DND-41 (cell line): ENCODE results near the gene VSX2.

ENCODE experiments used
- ATAC-seq: fragments of 200-7000 bp; cut with Tn5 transposase; 3 replicates; pipeline ENCODE4 v1.9.1; 2021; ENCODE audit warnings: low read depth; ENCODE audit not compliant: insufficient read depth
- DNase-seq: peaks from one replicate; pipeline ENCODE4 v3.0.0-alpha.2; 2020
- H2AFZ ChIP-seq: 2 replicates; pipeline ENCODE4 v1.6.0; 2012; ENCODE audit warnings: low read depth, low read length
- H3K27ac ChIP-seq: 2 replicates; pipeline ENCODE4 v1.5.1; 2012; ENCODE audit warnings: low read length, inconsistent platforms
- H3K27me3 ChIP-seq: fragments of 200-600 bp; sonication (generic); 2 replicates; pipeline ENCODE4 v1.6.0; 2012; ENCODE audit warnings: low read length, mild to moderate bottlenecking, inconsistent platforms; ENCODE audit not compliant: insufficient read depth, poor library complexity
- H3K36me3 ChIP-seq: 2 replicates; pipeline ENCODE4 v1.5.1; 2012; ENCODE audit warnings: low read length, inconsistent platforms; ENCODE audit not compliant: insufficient read depth
- H3K4me1 ChIP-seq: 2 replicates; pipeline ENCODE4 v1.5.1; 2012; ENCODE audit warnings: mild to moderate bottlenecking, low read length; ENCODE audit not compliant: insufficient read depth
- H3K4me2 ChIP-seq: 2 replicates; pipeline ENCODE4 v1.6.0; 2012; ENCODE audit warnings: mild to moderate bottlenecking, moderate library complexity, low read length, inconsistent platforms; ENCODE audit not compliant: insufficient read depth
- H3K4me3 ChIP-seq, 2 experiments: fragments of 200-600 bp in 1 of 2; shearing (Covaris generic) in 1 of 2; 2 replicates each; pipeline ENCODE4 v1.5.1; 2012 to 2016; ENCODE audit warnings: inconsistent platforms in 2 of 2, low read length in 2 of 2, mild to moderate bottlenecking in 2 of 2, low read depth in 1 of 2, moderate library complexity in 1 of 2
- H3K79me2 ChIP-seq: 2 replicates; pipeline ENCODE4 v1.6.0; 2012; ENCODE audit warnings: low read length, inconsistent platforms; ENCODE audit not compliant: insufficient read depth
- H3K9ac ChIP-seq: 2 replicates; pipeline ENCODE4 v1.6.0; 2012; ENCODE audit warnings: low read depth, mild to moderate bottlenecking, inconsistent platforms, low read length, moderate library complexity
- H3K9me3 ChIP-seq: 2 replicates; pipeline ENCODE4 v1.5.1; 2012; ENCODE audit warnings: low read length, moderate library complexity, mild to moderate bottlenecking, inconsistent platforms; ENCODE audit not compliant: insufficient read depth, severe bottlenecking
- H4K20me1 ChIP-seq: 2 replicates; pipeline ENCODE4 v1.6.0; 2012; ENCODE audit warnings: low read length; ENCODE audit not compliant: insufficient read depth
- CTCF ChIP-seq: IDR thresholded peaks from 2 replicates; pipeline ENCODE4 v1.5.1; 2012; ENCODE audit warnings: borderline replicate concordance, low read length, moderate library complexity, mild to moderate bottlenecking; ENCODE audit not compliant: poor library complexity, severe bottlenecking; ENCODE audit errors: extremely low read depth
- EZH2 ChIP-seq: IDR thresholded peaks from 3 replicates; pipeline ENCODE4 v1.6.1; 2012; ENCODE audit warnings: borderline replicate concordance, low read depth, mild to moderate bottlenecking, moderate library complexity, low read length, inconsistent platforms; ENCODE audit not compliant: severe bottlenecking

The VSX2 gene

DNA sequence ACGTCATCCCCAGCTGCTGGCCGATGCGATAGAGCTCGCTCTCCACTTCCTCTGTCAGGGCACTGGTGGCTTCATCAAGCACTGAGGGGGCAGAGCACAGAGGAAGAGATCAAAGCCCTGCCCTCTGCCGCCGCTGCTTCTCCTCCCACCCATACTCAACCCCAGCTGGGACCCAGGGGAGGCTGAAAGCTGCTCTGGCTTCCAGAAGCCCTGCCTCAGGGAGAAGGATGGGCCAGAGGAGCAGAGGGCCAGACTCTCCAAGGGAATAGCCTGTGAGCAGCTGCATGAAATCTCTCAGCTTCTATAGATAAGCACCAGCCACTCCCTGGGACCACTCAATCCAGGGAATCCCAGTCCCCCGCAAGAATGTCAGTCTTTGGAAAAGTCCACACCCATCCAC is 47.5 kb downstream of the VSX2 start:
- Histone ChIP-seq H3K9me3 (no peaks in the 10 kb centered on the region), H3K9ac (no peak overlapping the region), H3K4me2 (no peak overlapping the region), H3K4me1 (no peaks in the 10 kb centered on the region), H2AFZ (no peak overlapping the region), H3K27me3 (no peaks in the 10 kb centered on the region), H3K79me2 (no peaks in the 10 kb centered on the region), H3K27ac (no peak overlapping the region), H3K4me3 (no peak overlapping the region), H4K20me1 (peaks cover 3% of the 10 kb centered on the region; the same call in 1 of the 2 replicates), H3K36me3 (peaks cover 79% of the 10 kb centered on the region)
- DNase-seq (no peak), ATAC-seq (no peak; the same call in 2 of the 3 replicates)
- no peak for TF ChIP-seq EZH2
- TF ChIP-seq CTCF, result no peak

GRCh38 chr14:74289801-74290200 is 50.6 kb downstream of the VSX2 start:
- Histone ChIP-seq H3K27me3 (no peaks in the 10 kb centered on the region), H4K20me1 (peaks cover 15% of the 10 kb centered on the region), H3K79me2 (0 out of 2 replicates have a peak, but pooled peaks cover 7% of the 10 kb centered on the region), H3K9ac (no peak overlapping the region), H3K27ac (no peak overlapping the region), H3K4me2 (no peak overlapping the region), H3K4me1 (no peaks in the 10 kb centered on the region), H3K4me3 (no peak overlapping the region), H3K36me3 (peaks cover 89% of the 10 kb centered on the region), H3K9me3 (no peaks in the 10 kb centered on the region), H2AFZ (no peak overlapping the region)
- TF ChIP-seq EZH2 (no peak), CTCF (no peak)
- DNase-seq (no peak), ATAC-seq (no peak)

DNA sequence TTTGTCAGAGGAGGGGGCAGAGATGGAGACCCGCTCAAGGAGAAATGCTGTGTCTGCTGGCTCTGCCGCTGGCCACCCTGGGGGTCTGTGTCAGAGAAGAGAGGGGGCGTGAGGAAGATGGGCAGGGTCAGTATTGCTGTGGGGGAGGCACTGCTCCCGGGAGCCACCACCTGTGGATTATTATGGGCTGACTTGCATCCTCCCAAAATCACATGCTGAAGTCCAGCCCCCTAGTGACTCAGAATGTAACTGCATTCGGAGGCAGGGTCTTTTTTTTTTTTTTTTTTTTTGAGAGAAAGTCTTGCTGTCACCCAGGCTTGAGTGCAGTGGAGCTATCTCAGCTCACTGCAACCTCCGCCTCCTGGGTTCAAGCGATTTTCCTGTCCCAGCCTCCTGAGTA is 51.2 kb downstream of the VSX2 start:
- peaks cover 18% of the 10 kb centered on the region for H4K20me1 ChIP-seq
- H2AFZ ChIP-seq, result no peak overlapping the region
- H3K4me3 ChIP-seq, result no peak overlapping the region
- DNase-seq (peak; percentile 49), ATAC-seq (peak; percentile 51; the same call in 2 of the 3 replicates)
- no peaks in the 10 kb centered on the region for H3K27me3 ChIP-seq
- H3K4me2 ChIP-seq, result no peak overlapping the region
- no peaks in the 10 kb centered on the region for H3K4me1 ChIP-seq
- no peaks in the 10 kb centered on the region for H3K9me3 ChIP-seq
- peaks cover 11% of the 10 kb centered on the region; the same call in 1 of the 2 replicates for H3K79me2 ChIP-seq
- no peak overlapping the region for H3K27ac ChIP-seq
- no peak for TF ChIP-seq EZH2
- peak; percentile 61 for TF ChIP-seq CTCF
- H3K9ac ChIP-seq, result no peak overlapping the region
- H3K36me3 ChIP-seq, result peaks cover 91% of the 10 kb centered on the region

- H3K9me3 ChIP-seq, result no peaks in the 10 kb centered on the region
- H3K27ac ChIP-seq, result no peak overlapping the region
- H3K9ac ChIP-seq, result no peak overlapping the region
- H2AFZ ChIP-seq, result no peak overlapping the region
- peaks cover 91% of the 10 kb centered on the region for H3K36me3 ChIP-seq
- H3K4me2 ChIP-seq, result no peak overlapping the region
- ATAC-seq, result no peak
- no peaks in the 10 kb centered on the region for H3K27me3 ChIP-seq
- H3K4me3 ChIP-seq, result no peak overlapping the region
- peaks cover 11% of the 10 kb centered on the region; the same call in 1 of the 2 replicates for H3K79me2 ChIP-seq
- TF ChIP-seq CTCF (no peak), EZH2 (no peak)
- H4K20me1 ChIP-seq, result peaks cover 32% of the 10 kb centered on the region
- DNase-seq, result no peak
- H3K4me1 ChIP-seq, result no peaks in the 10 kb centered on the region
These were observed 52.8 kb downstream of the VSX2 start for GRCh38 chr14:74292061-74292460.
